ENCODE results near the gene TUBGCP4.
"Not testable (repeated sequence)": the region's sequence is repeated elsewhere in the genome, so short reads cannot be mapped to it uniquely, and the experiment has no call there.

DNA sequence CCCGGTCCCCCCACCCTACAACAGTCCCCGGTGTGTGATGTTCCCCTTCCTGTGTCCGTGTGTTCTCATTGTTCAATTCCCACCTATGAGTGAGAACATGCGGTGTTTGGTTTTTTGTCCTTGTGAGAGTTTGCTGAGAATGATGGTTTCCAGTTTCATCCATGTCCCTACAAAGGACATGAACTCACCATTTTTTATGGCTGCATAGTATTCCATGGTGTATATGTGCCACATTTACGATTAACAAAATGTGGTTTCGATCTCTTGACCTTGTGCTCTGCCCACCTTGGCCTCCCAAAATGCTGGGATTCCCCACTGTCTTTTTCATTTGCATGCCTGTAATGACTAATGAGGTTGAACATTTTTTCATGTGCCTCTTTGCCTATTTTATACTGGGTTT, 22.7 kb downstream of the TUBGCP4 start:
- TF ChIP-seq, protein P1, sequence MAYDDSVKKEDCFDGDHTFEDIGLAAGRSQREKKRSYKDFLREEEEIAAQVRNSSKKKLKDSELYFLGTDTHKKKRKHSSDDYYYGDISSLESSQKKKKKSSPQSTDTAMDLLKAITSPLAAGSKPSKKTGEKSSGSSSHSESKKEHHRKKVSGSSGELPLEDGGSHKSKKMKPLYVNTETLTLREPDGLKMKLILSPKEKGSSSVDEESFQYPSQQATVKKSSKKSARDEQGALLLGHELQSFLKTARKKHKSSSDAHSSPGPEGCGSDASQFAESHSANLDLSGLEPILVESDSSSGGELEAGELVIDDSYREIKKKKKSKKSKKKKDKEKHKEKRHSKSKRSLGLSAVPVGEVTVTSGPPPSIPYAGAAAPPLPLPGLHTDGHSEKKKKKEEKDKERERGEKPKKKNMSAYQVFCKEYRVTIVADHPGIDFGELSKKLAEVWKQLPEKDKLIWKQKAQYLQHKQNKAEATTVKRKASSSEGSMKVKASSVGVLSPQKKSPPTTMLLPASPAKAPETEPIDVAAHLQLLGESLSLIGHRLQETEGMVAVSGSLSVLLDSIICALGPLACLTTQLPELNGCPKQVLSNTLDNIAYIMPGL (CRISPR knock-in tag; IDR thresholded peaks at IDR 0.05; ENCODE audit: borderline replicate concordance) = not testable (repeated sequence)
- not testable (repeated sequence) for TF ChIP-seq CTCF (IDR thresholded peaks at IDR 0.05); SREBF2 (IDR thresholded peaks at IDR 0.05); JUN (IDR thresholded peaks at IDR 0.05); ESRRA (IDR thresholded peaks at IDR 0.05; ENCODE audit: borderline replicate concordance, low read length); SMC3 (IDR thresholded peaks at IDR 0.05)
